ENCODE data around the gene SSBP3. TPM values are rescaled to one million over a fixed set of nuclear protein-coding genes. Genes with fewer than 3 reads are reported as not detected.

The SSBP3 gene
- total RNA-seq, 1 experiment from 2014 or later: 42.1 TPM

- Histone ChIP-seq H3K4me3 (ENCODE audit: low read depth, low read length) (no peak overlapping the region), H3K9me3 (no peaks in the 10 kb centered on the region), H3K36me3 (ENCODE audit: control insufficient read depth, insufficient read depth, low read length) (no peaks in the 10 kb centered on the region), H3K27me3 (replicated peaks; ENCODE audit: control insufficient read depth, insufficient read depth, low read length) (no peaks in the 10 kb centered on the region), H3K4me1 (peaks cover 17% of the 10 kb centered on the region)
- H3K4me1 Mint-ChIP-seq (ENCODE audit: low read depth, unreplicated experiment): peaks cover 3% of the 10 kb centered on the region
- DNase-seq: no peak
- intact Hi-C loops (cut with micrococcal nuclease; ENCODE audit: unreplicated experiment): loop anchor here (5.0 kb wide), 1 partner anchor 32 kb away; no protein-coding TSS in a partner anchor
- H3K9me3 Mint-ChIP-seq (ENCODE audit: unreplicated experiment): no peaks in the 10 kb centered on the region
- BruUV-seq (replicated peaks): no TSS peak
- TF ChIP-seq, protein P1, sequence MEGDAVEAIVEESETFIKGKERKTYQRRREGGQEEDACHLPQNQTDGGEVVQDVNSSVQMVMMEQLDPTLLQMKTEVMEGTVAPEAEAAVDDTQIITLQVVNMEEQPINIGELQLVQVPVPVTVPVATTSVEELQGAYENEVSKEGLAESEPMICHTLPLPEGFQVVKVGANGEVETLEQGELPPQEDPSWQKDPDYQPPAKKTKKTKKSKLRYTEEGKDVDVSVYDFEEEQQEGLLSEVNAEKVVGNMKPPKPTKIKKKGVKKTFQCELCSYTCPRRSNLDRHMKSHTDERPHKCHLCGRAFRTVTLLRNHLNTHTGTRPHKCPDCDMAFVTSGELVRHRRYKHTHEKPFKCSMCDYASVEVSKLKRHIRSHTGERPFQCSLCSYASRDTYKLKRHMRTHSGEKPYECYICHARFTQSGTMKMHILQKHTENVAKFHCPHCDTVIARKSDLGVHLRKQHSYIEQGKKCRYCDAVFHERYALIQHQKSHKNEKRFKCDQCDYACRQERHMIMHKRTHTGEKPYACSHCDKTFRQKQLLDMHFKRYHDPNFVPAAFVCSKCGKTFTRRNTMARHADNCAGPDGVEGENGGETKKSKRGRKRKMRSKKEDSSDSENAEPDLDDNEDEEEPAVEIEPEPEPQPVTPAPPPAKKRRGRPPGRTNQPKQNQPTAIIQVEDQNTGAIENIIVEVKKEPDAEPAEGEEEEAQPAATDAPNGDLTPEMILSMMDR (IDR thresholded peaks at IDR 0.05; ENCODE audit: insufficient read depth in 1 of 2, low read depth in 1 of 2, low read length in 1 of 2, severe bottlenecking in 1 of 2, unreplicated experiment in 1 of 2): no peak
- no peak overlapping the region for H3K4me3 Mint-ChIP-seq (ENCODE audit: unreplicated experiment)
- peaks cover 10% of the 10 kb centered on the region for H3K36me3 Mint-ChIP-seq (ENCODE audit: insufficient read depth, unreplicated experiment)
- POLR2A ChIA-PET: no interaction called here
- H3K27ac Mint-ChIP-seq (ENCODE audit: unreplicated experiment): no peak overlapping the region
- no peaks in the 10 kb centered on the region for H3K27me3 Mint-ChIP-seq (ENCODE audit: insufficient read depth, unreplicated experiment)
- CTCF ChIA-PET: no interaction called here
These were observed 26.5 kb downstream of the SSBP3 start for GRCh38 chr1:54379555-54380289.

GRCh38 chr1:54378874-54379554 is 27.2 kb downstream of the SSBP3 start:
- CTCF ChIA-PET: no interaction called here
- TF ChIP-seq, protein P1 (IDR thresholded peaks at IDR 0.05; ENCODE audit: insufficient read depth in 1 of 2, low read depth in 1 of 2, low read length in 1 of 2, severe bottlenecking in 1 of 2, unreplicated experiment in 1 of 2): no peak
- Mint-ChIP-seq H3K36me3 (ENCODE audit: insufficient read depth, unreplicated experiment) (peaks cover 12% of the 10 kb centered on the region), H3K4me3 (ENCODE audit: unreplicated experiment) (no peak overlapping the region), H3K27me3 (ENCODE audit: insufficient read depth, unreplicated experiment) (no peaks in the 10 kb centered on the region), H3K4me1 (ENCODE audit: low read depth, unreplicated experiment) (no peaks in the 10 kb centered on the region), H3K27ac (ENCODE audit: unreplicated experiment) (no peak overlapping the region), H3K9me3 (ENCODE audit: unreplicated experiment) (no peaks in the 10 kb centered on the region)
- Histone ChIP-seq H3K4me3 (ENCODE audit: low read depth, low read length) (no peak overlapping the region), H3K9me3 (no peaks in the 10 kb centered on the region), H3K27me3 (replicated peaks; ENCODE audit: control insufficient read depth, insufficient read depth, low read length) (no peaks in the 10 kb centered on the region), H3K4me1 (peaks cover 10% of the 10 kb centered on the region; the same call in 1 of the 2 replicates), H3K36me3 (ENCODE audit: control insufficient read depth, insufficient read depth, low read length) (no peaks in the 10 kb centered on the region)
- no peak for DNase-seq
- POLR2A ChIA-PET: no interaction called here
- BruUV-seq (replicated peaks): no TSS peak
- intact Hi-C loops (cut with micrococcal nuclease; ENCODE audit: unreplicated experiment): no loop called here

DNA sequence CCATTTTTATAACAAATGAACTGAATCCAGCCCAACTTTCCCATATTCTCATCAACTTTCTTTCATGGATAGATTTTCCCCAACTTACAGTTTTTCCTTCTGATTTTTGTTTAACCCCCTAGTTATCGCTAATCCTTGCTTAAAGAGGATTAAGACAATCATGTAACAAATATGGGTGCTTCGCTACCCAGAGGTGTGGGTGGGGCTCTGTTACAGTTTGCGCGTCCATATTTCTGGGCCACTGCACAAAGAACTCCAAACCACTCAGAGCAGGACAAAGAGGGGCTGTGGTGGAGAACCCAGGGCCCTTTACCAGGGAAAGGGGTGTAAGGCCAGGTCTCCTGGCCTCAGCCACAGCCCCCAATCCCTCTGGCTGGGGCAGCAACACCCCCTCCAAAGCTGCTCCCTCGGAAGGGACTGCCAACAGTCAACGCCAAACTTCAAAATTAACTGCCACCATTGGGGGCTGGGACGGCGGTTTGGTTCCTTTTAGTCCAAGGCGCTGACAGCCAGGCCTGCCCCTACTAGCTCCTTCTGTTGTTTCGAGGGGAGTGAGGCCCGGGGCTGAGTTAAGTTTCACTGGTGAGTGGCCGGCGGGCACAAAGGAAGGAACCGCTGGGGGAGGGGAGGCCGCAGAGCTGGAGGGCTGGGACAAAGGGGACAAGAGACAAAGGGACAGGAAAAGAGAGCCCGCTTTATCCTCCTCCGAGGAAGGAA is 27.9 kb downstream of the SSBP3 start:
- H3K36me3 ChIP-seq (ENCODE audit: control insufficient read depth, insufficient read depth, low read length): no peaks in the 10 kb centered on the region
- no peak overlapping the region for H3K4me3 ChIP-seq (ENCODE audit: low read depth, low read length)
- ChIA-PET CTCF (no interaction called here), POLR2A (no interaction called here)
- 0 out of 2 replicates have a peak, but pooled peaks cover 4% of the 10 kb centered on the region for H3K4me1 ChIP-seq
- H3K27me3 ChIP-seq (replicated peaks; ENCODE audit: control insufficient read depth, insufficient read depth, low read length): no peaks in the 10 kb centered on the region
- H3K9me3 ChIP-seq: no peaks in the 10 kb centered on the region
- no peaks in the 10 kb centered on the region for H3K4me1 Mint-ChIP-seq (ENCODE audit: low read depth, unreplicated experiment)
- H3K27ac Mint-ChIP-seq (ENCODE audit: unreplicated experiment): no peak overlapping the region
- no peaks in the 10 kb centered on the region for H3K27me3 Mint-ChIP-seq (ENCODE audit: insufficient read depth, unreplicated experiment)
- TF ChIP-seq, protein P1 (IDR thresholded peaks at IDR 0.05; ENCODE audit: insufficient read depth in 1 of 2, low read depth in 1 of 2, low read length in 1 of 2, severe bottlenecking in 1 of 2, unreplicated experiment in 1 of 2): no peak
- no peak overlapping the region for H3K4me3 Mint-ChIP-seq (ENCODE audit: unreplicated experiment)
- no peaks in the 10 kb centered on the region for H3K9me3 Mint-ChIP-seq (ENCODE audit: unreplicated experiment)
- H3K36me3 Mint-ChIP-seq (ENCODE audit: insufficient read depth, unreplicated experiment): peaks cover 12% of the 10 kb centered on the region
- intact Hi-C loops (cut with micrococcal nuclease; ENCODE audit: unreplicated experiment): no loop called here
- DNase-seq: no peak
- BruUV-seq (replicated peaks): no TSS peak
